GM12865 (cell line): ENCODE data around the gene FIGNL2.

Experiments used
- DNase-seq: peaks from one replicate; pipeline ENCODE4 v3.0.0; 2010; ENCODE audit warnings: low read depth
- H3K4me3 ChIP-seq: 2 replicates; pipeline ENCODE4 v1.5.1; 2011; ENCODE audit warnings: mild to moderate bottlenecking, low read depth, low read length, control low read depth
- CTCF ChIP-seq: IDR thresholded peaks from 2 replicates; pipeline ENCODE4 v1.5.1; 2011; ENCODE audit warnings: low read length, control low read depth, low read depth, inconsistent platforms; ENCODE audit not compliant: insufficient read depth; ENCODE audit errors: missing control alignments

Gene FIGNL2

GRCh38 chr12:51817027-51817953 is 31.2 kb downstream of the FIGNL2 start:
- DNase-seq, result no peak
- H3K4me3 ChIP-seq, result no peak overlapping the region
- TF ChIP-seq CTCF, result no peak

- no peak overlapping the region for H3K4me3 ChIP-seq
- no peak for DNase-seq
- no peak for TF ChIP-seq CTCF
Observed at GRCh38 chr12:51815571-51815970, 32.9 kb downstream of the FIGNL2 start.

GRCh38 chr12:51814311-51815088 is 34.0 kb downstream of the FIGNL2 start:
- peak; percentile 45 for DNase-seq
- no peak overlapping the region for H3K4me3 ChIP-seq
- peak; percentile 43 for TF ChIP-seq CTCF

GRCh38 chr12:51813931-51814310 is 34.6 kb downstream of the FIGNL2 start:
- no peak for DNase-seq
- H3K4me3 ChIP-seq, result no peak overlapping the region
- TF ChIP-seq CTCF, result no peak

- no peak overlapping the region for H3K4me3 ChIP-seq
- no peak for DNase-seq
- no peak for TF ChIP-seq CTCF
Observed at GRCh38 chr12:51812871-51813270, 35.6 kb downstream of the FIGNL2 start.

GRCh38 chr12:51811203-51812202 is 37.0 kb downstream of the FIGNL2 start:
- no peak for DNase-seq
- no peak overlapping the region for H3K4me3 ChIP-seq
- TF ChIP-seq CTCF, result no peak
